ENCODE data around the gene MRPS35.
A peak's percentile ranks its signal among the peaks of the same experiment; 100 is the strongest.

MRPS35 gene

DNA sequence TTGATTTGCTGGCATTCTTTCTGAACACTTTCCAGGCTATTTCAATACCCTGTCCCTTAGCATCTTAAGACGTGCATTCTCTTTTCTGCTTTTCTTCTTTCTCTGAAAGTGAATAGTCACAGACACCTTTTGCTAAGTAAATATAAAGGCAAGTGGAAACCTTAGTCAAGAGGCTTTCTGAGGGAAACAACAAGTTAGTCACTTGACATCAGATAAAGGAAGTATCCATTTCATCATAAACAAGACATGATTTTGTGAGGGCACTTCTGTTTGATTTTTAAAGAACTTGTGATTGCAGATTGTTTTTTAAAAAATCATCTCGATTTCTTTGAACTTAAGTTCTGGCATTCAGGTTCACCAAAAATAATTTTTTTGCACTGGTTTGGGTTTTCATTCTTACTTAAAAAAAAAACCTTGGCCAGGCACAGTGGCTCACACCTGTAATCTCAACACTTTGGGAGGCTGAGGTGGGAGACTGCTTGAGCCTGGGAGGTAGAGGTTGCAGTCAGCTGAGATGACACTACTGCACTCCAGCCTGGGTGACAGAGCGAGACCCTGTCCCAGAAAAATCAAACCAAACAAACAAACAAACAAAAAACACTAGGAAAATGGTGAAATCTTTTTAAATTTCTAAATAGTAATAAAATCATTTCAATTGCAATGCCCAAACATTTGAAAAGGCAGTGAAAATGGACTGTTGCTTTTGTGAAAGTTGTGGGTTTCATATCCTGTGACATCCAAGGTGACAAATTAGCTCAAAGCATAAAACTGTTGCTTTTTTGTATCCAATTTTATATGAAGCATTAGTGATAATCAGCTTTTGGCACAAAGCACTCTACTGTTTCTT, 61.1 kb downstream of the MRPS35 start:
- no peak for DNase-seq (ENCODE audit: extremely low read depth in 1 of 2, low read depth in 1 of 2)

DNA sequence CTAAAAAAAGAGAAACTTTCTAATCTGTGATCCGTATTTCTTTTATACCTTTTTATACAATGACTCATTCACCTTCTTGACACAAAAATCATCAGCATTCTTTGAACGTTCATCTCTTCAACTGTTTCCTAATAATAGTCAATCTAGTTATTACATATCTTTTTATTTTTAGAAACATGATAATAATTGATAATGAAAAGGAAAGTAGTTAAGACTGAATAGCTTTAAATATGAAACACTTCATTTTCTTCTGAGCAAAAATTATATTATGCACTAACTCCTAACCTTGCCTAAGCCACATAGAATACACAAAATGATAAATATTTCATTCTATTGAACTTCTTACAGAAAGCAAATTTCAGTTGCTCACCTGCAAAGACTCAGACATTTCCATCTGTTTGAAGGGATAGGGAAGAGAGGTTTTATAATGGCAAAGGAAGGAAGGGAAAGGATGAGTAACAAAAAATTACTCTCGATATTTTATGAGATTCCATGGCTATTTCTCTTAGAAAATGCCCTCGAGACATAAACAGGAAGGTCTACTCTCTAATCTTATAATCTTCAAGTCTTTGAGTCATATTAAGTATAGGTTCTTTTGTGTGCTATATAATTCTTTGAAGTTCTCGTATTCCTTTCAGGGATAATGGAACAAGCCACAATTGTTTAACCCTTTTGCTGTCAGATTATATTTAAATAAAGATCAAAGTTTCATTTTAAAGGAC, 61.9 kb downstream of the MRPS35 start:
- DNase-seq (ENCODE audit: extremely low read depth in 1 of 2, low read depth in 1 of 2) = no peak

DNA sequence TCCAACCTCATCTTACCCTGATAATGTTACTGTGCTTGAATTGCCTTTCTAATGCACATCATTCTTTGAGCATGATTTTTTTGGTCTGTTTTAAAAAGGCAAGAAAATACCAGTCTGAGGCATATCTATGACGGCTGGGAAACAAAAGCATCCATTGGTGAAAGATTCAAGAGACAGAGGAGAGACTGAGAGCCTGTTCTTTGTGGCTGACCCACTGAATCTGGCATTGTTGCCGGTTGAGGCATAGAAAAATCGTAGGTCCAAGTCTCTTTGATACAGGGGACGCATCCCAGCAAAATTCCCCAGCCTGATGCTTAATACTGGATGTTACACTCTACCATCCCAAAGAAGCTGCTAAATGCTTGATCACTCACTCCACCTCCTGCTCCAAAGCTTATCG, 66.5 kb downstream of the MRPS35 start:
- DNase-seq (ENCODE audit: extremely low read depth in 1 of 2, low read depth in 1 of 2) = no peak

DNA sequence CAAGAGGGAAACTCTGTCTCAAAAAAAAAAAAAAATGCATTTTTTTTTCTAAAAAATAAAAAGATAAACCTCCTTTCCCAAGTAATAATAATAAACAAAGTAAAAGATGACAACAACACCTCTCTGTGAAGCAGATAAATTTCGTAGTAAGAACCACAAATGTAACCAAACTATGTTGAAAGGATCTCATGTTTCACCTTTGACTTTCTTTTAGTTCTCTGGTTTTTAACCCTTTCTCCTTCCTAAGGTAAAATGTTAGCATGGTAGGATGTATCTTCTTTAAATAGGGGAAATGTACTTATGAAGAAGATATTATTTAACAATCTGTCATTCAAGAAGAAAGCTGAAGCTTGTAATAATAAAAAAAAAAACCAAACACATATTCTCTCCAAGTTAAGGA, 67.6 kb downstream of the MRPS35 start:
- DNase-seq (ENCODE audit: extremely low read depth in 1 of 2, low read depth in 1 of 2) = no peak

DNA sequence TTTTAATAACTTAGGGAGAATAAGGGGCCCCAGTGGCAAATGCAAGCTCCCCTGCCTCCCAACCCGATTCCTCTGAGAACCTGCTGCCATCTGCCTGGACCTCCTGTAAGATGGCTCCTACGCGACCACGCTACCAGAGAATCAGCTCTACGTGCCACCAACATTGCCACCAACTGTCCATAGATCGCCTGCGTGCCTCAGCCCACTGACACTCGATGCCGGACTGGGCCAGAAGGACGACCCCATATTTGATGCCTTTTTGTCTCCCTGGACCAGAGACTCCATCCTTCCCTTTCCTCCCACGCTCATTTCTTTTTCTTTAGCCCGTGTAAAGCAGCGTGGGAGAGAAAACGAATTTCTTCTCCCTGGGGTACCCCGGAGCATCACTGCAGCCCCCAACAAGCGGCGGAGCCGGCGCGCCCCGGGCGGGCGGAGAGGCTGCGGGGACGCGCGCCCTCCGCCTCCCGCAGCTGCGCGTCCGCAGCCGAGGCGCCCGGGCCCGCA, 68.8 kb downstream of the MRPS35 start:
- no peak for DNase-seq (ENCODE audit: extremely low read depth in 1 of 2, low read depth in 1 of 2)

DNA sequence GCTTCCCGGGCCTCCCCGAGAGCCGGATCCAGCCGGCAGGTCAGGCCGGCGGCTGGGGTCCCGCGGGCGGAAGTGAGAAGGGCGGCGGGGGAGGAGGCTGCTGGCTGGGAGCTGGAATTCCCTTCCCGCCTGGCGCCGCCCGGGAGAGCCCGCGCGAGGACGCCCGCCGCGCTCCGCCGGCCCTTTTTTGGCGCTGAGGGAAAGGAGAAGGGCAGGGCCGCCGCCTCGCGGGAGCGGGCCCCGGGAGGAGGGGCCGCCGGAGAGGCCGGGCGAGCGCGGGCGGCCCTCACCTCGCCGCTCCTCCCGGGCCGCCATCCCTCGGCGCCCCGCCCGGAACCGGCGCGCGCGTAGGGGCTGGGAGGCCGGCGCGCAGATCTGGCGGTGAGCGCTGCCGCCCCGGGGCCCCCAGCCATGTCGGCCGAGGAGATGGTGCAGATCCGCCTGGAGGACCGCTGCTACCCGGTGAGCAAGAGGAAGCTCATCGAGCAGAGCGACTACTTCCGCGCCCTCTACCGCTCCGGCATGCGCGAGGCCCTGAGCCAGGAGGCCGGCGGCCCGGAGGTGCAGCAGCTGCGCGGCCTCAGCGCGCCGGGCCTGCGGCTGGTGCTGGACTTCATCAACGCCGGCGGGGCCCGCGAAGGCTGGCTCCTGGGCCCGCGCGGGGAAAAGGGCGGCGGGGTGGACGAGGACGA, 69.4 kb downstream of the MRPS35 start, which contains the start of the genes KLHL42 and MANSC4:
KLHL42 (plus strand) TSS at position 314 of the 692 bp plus-strand sequence; CDS start at position 412, 98 bp downstream.
MANSC4 (minus strand) TSS at position 317 of the 692 bp plus-strand sequence. CDS start 8,960 bp downstream, outside the sequence.
- peak; percentile 28 to 41 for DNase-seq (ENCODE audit: extremely low read depth in 1 of 2, low read depth in 1 of 2)

DNA sequence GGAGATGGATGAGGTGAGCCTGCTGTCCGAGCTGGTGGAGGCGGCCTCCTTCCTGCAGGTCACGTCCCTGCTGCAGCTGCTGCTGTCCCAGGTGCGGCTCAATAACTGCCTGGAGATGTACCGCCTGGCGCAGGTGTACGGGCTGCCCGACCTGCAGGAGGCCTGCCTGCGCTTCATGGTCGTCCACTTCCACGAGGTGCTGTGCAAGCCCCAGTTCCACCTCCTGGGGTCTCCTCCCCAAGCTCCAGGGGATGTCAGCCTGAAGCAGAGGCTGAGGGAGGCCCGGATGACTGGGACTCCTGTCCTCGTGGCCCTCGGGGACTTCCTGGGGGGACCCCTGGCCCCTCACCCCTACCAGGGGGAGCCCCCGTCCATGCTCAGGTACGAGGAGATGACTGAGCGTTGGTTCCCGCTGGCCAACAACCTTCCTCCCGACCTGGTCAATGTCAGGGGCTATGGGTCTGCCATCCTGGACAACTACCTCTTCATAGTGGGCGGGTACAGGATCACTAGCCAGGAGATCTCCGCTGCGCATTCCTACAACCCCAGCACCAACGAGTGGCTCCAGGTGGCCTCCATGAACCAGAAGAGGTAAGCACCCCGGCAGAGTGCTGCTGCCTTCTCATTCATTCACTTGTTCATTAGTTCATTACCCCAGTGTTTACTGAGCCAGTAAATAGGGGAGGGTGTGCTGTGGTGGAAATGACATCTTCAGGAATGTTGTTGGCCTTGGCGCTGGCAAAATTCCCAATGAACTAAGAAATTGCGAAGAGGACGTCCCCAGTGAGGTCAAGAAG, 70.2 kb downstream of the MRPS35 start:
- DNase-seq (ENCODE audit: extremely low read depth in 1 of 2, low read depth in 1 of 2) = peak in 1 of 2 donors; percentile 3

DNA sequence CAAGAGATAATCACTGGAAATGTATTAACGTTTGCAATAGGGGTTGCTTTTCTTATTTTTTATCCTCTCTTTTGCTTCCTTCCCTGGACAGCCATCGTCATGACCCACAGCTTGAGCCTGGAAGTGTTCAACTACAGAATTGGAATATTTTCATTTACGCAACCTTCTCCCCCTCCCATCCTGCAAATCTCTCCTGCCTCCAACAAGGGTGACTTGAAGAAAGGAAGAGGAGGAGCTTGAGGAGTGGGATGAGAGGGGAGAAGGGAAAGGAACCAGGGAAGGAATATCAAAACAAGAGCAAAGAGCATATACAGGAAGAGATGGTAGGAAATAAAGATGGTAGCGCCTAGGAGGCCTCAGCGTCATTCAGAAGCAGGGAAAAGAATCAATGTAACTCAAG, 71.0 kb downstream of the MRPS35 start:
- no peak for DNase-seq (ENCODE audit: extremely low read depth in 1 of 2, low read depth in 1 of 2)

DNA sequence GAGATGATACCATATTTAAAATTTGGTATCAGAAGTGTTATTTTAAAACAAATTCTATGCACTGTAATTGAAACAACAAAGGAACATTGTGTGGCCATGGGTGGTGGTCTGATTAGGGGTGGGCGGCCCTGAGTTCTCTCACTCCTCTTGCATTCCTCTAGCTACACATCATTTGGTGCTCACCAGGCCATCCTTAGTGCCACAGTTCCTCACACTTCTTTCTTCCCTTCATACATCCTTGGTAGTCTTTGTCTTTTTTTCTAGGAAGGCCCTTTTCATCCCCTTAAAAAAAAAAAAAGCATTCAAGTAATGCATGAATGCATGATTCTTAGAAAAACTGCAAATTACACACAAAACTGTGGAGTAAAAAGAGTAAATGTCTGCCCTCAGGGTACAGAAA, 71.8 kb downstream of the MRPS35 start:
- no peak for DNase-seq (ENCODE audit: extremely low read depth in 1 of 2, low read depth in 1 of 2)

DNA sequence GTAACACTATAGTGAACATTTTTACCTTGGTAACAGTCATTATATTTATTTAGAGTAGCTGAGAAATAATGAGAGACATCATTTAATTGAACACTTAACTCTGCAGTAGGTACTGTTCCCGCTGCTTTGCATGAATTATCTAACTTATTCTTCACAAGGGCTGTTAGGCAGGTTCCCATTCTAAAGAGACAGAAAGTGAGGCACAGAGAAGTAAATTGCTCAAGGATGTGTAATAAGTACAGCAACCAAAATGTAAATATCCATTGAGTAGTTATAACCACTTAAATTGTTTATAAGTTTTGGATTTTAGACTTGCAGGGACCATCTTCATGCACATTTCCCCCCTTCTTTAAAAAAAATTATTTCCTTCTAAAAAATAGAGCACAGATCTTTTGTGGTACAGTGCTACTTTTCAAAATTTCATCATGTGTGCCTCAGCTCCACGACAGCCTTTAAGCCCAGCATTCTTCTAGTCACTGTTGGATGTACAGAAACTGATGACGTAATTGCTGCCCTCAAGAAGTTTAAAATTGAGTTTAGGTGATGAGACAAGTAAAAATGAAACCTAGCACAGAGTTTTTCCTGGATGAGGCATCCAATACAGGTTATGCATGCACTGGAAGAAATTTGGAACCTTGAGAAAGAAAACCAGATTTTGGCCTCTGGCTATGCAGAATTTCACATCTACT, 75.4 kb downstream of the MRPS35 start:
- no peak for DNase-seq (ENCODE audit: extremely low read depth in 1 of 2, low read depth in 1 of 2)

DNA sequence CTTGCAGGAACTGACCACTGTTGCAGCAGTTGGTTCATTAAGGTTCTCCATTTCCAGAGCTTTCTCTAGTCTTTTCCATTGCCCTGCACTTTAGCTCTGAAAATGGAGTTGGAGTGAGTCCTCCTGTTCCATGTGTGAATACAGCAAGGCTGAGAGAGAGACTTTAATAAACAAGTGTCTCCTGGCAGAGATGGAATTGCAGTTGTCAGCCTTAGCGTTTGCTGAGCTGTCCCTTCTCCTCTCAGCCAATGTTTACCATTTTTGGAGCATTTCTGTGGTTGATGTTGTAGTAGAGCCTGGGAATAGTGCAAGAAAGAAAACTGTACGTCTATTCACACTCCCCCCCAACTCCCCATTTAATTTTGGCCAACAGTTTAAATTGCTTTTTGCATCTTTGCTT, 76.9 kb downstream of the MRPS35 start:
- DNase-seq (ENCODE audit: extremely low read depth in 1 of 2, low read depth in 1 of 2) = no peak

DNA sequence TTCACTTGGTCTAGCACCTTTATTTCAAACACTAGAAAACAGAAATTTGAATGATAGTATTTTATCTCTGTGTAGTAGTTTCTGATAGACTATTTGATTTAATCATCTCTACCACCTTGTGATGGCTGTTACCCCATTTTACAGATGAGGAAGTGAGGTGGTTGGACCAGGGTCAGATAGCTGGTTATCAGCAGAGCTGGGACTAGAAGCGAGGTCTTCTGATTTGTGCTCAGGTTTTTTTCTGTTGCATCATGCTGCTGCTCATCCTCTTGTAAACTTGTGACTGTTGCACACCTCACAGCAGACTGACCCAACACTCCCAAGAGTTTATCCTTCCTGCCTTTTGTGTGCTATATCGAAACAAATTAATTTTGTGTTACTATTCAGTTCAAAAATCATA, 79.5 kb downstream of the MRPS35 start:
- DNase-seq (ENCODE audit: extremely low read depth in 1 of 2, low read depth in 1 of 2) = no peak

DNA sequence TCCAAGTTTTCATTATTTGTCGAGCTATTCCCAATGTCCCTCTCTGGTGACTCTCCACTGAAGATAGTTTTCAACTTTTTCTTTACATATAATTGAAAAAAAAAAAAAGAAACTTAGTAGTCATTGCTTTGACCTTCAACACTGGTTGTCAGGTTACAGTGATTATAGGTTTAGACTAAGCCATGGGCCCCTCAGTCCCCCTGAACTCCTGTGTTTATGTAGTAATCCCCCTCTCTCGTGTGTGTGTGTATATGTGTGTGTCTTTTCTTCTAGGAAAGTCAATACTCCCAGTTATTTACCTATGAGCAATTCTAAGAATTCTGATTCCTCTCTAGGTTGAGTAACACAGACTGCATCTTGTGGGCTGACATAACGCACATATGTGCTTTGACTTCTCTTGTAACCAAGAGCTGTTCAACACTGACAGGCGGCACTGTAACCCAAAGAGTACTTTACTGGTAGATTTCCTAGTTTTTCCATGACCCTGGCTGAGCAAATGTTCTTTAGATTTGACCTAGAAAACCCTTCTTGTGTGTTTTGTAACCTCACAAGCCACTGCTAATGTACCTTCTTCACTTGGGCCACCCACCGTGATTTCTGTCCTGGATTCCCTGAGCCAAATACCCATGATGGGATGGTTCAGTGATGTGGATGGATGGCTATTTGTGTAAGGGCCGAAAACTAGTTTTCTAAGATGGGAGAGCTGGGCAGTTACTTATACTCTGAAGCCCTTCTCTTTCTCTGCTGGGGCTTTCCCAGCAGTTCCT, 84.4 kb downstream of the MRPS35 start:
- DNase-seq (ENCODE audit: extremely low read depth in 1 of 2, low read depth in 1 of 2) = no peak

DNA sequence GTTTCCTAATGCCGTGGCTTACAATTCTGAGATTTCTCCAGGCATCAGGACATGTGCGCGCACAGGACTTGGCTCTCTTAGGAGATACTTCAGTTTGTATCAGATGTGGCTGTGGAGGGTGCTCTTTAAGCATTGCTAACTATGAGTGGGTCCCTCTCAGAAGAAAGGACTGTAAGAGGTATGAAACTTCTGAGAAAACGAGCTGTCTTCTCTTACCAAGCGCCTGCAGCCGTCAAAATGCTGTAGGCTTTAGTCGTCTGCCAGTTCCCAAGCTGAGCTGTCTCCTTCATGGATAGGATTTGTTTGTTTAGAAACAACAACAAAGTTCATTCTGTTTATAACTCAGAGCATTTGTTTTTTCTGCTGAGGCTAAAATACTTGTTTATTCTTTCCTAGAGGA, 85.5 kb downstream of the MRPS35 start:
- no peak for DNase-seq (ENCODE audit: extremely low read depth in 1 of 2, low read depth in 1 of 2)

DNA sequence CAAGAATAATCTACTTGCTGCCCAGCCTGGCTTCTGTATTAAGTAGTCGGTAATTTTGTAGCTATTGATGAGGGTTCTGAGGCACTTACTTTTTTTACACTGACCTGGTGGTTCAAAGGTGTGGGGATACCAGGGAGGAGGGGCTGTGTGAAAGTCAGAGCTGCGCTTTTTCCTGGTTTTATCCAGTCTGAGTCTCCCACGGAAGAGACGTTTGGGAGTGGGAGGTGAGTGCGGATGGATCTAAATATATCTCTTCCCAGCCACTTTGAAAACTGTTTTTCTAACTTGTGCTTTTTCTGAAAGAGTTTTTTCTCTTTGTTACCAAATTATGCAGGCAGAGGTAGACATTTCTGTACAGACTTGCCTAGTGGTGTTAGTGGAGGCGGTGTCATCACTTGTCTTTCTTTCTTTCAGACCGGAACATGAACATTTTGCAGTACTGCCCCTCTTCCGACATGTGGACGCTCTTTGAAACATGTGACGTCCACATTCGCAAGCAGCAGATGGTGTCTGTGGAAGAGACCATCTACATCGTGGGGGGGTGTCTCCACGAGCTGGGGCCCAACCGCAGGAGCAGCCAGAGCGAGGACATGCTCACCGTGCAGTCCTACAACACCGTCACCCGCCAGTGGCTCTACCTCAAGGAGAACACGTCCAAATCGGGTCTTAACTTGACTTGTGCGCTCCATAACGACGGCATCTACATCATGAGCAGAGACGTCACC, 86.8 kb downstream of the MRPS35 start:
- no peak for DNase-seq (ENCODE audit: extremely low read depth in 1 of 2, low read depth in 1 of 2)

DNA sequence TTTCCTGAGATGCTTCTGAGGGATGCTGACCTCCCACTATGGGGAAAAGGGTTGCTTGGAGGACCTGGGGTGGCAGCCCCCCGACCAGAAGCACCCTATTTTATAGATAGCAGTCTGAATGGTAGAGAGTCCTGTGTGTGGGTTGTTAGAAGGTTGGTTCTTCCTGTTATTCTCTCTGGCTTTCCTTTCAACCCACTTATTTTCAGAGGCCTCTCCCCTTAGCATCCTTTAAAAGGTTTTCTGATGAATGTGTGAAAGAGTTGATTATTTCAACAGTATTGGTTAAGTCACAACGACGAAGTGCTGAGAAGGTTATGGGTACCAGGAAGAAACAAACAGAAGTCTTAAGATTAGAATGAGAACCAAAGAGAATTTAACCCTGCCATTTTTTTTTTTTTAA, 90.2 kb downstream of the MRPS35 start:
- DNase-seq (ENCODE audit: extremely low read depth in 1 of 2, low read depth in 1 of 2) = no peak

DNA sequence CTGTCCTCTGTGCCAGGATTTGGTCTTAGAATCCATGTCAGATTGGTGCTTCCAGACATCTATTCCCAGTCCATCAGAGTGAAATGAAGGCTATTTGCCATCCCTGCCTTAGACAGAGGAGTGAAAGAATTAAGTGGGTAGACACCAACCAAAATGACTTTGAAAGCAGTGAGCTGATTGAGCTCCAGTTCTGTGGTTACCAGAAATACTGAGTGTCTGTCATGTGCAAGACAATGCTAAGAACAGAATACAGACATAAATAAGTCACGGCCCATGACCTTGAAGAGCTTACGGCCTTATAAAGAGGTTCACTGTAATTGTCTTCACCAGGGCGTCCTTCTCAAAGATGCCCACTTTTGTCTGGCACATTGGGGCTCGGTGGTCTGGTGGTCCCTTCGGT, 91.0 kb downstream of the MRPS35 start:
- DNase-seq (ENCODE audit: extremely low read depth in 1 of 2, low read depth in 1 of 2) = no peak

DNA sequence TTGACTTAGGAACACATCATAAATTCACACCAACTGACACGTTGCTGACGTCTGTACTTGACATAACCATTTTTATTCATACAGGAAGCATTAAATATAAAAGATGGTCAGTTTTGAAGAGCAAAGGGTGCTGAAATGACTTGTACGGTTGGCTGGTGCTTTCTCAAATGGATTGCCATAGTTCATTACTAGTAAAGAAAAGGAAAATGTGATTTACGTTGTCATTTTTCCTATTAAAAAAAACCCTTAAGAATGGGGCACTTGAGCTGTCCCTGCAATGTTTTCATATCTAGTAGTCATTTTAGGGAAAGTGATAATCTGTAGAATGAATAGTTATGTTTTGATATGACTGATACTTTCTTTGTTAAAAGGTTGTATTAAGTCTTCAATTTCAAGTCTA, 91.9 kb downstream of the MRPS35 start:
- no peak for DNase-seq (ENCODE audit: extremely low read depth in 1 of 2, low read depth in 1 of 2)

DNA sequence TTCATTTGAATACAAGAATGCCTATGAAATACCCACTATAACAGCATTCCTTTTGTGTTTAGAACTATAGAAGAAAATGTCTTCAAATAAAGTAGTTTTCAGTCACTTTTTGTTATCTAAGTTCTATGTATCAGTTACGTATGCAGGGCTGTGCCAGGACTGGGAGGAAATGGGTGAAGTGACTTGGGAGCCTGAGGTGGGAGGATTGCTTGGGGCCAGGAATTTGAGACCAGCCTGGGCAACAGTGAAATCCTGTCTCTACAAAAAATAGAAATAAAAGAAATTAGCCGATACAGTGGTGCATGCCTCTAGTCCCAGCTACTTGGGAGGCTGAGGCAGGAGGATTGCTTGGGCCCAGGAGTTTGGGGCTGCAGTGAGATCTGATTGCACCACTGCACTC, 92.3 kb downstream of the MRPS35 start:
- DNase-seq (ENCODE audit: extremely low read depth in 1 of 2, low read depth in 1 of 2) = no peak
